GM20000 (cell line): ENCODE results near the gene LRRC2.
A peak's percentile ranks its signal among the peaks of the same experiment; 100 is the strongest.
"Not testable (repeated sequence)": the region's sequence is repeated elsewhere in the genome, so short reads cannot be mapped to it uniquely, and the experiment has no call there.

Experiments used
- DNase-seq: peaks from one replicate; pipeline ENCODE4 v3.0.0; 2012; ENCODE audit warnings: low spot score
- TF ChIP-seq, protein P1 (sequence below): IDR thresholded peaks from 2 replicates; pipeline ENCODE4 v1.5.1; 2012; ENCODE audit warnings: mild to moderate bottlenecking, control low read depth; ENCODE audit errors: extremely low read depth, missing control alignments

Gene LRRC2

DNA sequence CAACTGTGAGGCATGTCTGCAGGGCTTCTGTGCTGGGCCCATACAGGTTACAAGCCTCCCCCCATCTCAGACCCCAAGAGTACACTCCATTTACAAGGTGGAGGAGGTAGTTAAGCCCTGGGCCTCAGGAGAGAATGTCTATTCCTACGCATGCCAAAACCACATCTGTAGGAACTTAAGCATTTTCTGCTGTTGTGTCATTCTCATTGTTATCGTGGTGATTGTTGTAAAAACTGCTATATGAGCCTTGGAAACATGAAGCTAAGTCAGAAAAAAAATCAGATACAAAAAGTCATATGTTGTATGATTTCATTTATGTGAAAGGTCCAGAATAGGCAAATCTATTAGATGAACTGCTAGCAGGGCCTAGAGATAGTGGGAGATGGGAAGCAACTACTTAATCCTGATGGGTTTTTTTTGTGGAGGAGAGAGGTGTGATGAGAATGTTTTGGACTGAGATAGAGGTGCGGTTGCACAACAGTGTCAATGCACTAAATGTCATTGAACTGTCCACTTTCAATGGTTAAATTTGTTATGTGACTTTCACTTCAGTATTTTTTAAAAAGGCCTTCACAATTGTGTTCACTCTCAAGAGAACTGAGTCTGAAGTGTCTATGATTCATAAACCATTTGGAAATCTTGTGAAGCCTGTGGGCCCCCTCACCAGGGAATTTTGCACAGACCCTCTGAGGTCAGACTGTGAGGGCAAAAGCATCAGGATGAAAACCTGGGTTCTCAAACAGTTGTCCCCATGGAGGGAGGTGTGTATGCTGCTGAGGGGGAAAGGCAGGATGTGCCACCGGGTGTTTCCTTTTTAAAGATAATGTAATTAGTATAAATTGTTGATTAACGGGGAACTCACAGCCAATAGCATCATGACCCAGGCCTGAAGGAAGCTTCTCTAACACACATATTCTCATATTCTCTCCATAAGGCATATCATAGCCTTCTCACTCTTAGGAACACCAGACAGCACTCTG is 65.2 kb downstream of the LRRC2 start:
- DNase-seq: peak; percentile 57
- TF ChIP-seq, protein P1, sequence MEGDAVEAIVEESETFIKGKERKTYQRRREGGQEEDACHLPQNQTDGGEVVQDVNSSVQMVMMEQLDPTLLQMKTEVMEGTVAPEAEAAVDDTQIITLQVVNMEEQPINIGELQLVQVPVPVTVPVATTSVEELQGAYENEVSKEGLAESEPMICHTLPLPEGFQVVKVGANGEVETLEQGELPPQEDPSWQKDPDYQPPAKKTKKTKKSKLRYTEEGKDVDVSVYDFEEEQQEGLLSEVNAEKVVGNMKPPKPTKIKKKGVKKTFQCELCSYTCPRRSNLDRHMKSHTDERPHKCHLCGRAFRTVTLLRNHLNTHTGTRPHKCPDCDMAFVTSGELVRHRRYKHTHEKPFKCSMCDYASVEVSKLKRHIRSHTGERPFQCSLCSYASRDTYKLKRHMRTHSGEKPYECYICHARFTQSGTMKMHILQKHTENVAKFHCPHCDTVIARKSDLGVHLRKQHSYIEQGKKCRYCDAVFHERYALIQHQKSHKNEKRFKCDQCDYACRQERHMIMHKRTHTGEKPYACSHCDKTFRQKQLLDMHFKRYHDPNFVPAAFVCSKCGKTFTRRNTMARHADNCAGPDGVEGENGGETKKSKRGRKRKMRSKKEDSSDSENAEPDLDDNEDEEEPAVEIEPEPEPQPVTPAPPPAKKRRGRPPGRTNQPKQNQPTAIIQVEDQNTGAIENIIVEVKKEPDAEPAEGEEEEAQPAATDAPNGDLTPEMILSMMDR: no peak

DNA sequence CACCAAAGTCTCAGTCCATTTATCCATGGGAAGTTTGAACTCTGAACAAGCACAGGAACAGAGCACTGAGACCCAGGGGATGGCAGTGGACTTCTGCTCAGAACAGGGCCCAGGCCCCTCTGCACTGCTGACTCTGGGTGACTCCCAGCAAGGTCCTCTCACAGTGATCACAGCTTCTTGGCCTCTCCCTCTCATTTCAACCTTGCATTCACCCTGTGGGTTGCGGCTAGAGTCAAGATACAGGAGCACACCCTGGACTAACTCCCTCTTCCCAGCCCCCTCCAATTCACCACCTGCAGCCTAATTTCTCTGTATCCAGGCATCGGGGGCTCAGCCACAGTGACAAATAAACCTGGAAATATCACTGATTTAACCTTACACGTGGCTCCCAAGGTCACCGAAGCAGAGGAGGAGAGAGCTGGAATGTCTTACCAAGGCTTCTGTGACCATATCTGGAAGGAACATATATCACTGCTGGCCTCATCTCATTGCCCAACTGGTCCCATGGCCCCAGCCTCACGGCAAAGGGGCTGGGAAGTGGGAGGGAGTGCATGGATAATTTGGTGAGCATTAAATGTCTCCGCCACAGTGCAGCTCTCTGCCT is 67.1 kb downstream of the LRRC2 start:
- no peak for DNase-seq
- TF ChIP-seq, protein P1: no peak

DNA sequence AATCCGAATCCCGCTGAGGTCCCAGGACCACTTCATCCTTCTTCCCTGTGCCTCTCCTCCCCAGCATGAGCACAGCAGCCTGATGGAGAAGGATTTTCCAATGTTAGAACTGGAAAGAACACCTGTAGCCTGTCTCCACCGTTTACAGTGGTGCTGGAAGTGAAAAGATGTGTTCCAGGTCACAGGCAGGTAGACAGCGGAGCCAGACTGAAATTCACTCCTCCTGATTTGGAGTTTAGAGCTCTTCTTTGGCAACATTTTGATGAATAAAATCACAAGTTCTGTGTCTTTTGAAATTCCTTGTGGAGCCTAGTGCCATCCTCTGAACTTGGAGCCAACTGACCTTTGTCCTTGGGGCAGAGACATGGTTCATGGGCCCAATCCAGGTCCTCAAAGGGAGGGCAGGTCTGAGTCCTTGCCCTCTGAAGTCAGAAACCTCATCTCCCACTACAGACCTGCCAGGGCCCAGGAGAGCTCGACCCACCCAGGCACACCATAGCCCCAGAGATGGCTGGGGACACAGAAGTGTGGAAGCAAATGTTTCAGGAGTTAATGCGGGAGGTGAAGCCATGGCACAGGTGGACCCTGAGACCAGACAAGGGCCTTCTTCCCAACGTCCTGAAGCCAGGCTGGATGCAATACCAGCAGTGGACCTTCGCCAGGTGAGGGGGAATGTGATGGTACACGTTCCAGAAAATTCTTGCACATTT is 68.4 kb downstream of the LRRC2 start, which contains the start of gene RTP3:
Gene RTP3 (plus strand): TSS at position 421 of the 710 bp plus-strand sequence. CDS start 87 bp downstream, at position 508.
- no peak for DNase-seq
- TF ChIP-seq, protein P1: no peak

DNA sequence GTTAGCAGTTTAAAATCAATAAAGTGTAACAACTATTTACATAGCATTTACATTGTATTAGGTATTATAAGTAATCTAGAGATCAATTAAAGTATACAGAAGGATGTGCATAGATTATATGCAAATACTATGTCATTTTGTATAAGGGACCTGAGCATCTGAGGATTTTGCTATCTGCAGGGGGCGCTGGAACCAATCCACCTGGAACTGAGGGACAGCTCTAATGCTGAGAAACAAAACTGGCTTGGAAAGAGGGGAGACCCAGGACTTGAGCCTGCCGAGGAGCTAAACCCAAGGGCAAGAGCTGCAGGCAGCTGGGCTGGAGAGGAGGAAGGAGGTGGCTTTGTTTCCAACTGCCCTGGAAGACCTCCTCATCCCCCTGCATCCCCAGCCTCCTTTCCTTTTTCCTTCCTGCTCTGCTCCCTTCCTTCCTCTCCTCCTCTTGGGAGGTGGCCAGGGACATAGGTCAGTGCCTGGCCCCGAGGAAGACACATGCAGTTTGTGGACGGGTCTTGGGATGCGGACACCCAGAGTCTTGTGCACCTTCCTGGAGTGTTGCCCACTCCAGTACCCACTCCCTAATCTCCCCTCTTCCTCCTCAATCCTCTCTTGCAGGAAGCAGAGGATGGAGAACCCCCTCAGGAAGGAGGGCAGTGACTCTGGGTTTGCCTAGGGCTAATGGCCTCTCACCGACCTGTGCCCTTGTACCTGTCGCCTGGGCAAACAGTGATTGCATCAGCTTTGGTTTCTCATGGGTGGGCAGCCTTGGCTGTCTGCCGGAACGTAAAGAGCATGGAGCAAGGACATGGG is 69.2 kb downstream of the LRRC2 start:
- peak; percentile 58 for DNase-seq
- TF ChIP-seq, protein P1: peak; percentile 40

DNA sequence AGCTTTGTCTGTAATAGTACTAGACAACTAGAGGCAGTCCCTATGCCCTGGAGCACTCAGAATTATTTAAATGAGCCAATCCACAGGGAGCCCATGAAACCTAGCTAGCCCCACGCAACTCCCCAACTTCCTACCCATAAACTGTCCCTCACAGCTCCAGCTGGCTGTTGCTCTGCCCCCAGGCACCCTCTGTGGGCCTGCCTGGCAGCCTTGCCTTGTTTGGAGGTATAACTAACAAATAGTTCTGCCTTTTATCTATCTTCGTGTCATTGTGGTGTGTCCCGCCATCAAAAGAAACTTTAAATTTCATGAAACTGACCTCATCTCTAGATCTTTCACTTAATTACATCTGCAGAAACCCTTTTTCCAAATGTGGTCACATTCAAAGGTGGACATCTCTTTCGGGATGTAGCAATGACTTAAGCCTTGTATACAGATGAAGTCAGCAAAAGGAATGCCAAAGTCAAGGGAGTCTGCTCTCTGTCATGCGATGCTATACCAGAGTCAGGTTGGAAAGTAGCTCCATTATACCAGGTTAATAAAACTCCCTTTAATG is 70.1 kb downstream of the LRRC2 start:
- no peak for DNase-seq

DNA sequence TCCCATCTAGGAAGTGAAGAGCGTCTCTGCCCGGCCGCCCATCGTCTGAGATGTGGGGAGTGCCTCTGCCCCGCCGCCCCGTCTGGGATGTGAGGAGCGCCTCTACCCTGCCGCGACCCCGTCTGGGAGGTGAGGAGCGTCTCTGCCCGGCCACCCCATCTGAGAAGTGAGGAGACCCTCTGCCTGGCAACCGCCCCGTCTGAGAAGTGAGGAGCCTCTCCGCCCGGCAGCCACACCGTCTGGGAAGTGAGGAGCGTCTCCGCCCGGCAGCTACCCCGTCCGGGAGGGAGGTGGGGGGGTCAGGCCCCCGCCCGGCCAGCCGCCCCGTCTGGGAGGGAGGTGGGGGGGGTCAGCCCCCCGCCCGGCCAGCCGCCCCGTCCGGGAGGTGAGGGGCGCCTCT is 71.6 kb downstream of the LRRC2 start:
- DNase-seq: not testable (repeated sequence)

More for the DNA sequence above, 70.1 kb downstream of the LRRC2 start:
- TF ChIP-seq, protein P1: no peak

DNA sequence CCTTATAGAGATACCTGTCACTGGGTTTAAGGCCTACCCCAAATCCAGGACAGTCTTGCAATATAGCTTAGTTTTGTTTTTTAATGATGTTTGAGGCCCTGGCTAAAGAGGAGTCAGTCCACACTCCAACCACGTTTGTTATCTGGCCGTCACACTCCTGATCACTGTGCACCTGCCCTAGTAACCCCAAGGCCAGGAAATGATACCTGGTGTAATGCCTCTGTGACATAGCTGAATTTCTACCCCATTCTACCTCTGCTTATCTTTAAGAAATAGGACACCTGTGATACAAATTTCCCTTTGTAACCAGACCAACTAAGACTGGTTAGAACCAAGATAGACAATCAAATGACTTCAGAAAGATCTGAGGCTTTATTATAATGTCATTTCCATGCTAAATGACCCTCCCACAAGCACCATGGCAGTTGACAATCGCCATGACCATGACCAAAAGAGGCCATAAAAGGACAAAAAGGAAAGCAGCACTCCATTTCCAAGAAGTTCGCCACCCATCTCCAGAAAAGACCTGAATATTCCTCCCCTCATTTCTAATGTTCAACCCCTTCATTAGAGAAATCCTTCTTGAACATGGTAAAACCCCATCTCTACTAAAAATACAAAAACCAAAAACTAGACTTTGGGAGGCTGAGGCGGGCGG is 73.1 kb downstream of the LRRC2 start:
- TF ChIP-seq, protein P1: no peak
- DNase-seq: no peak
